Liver (tissue), 9 donors: ENCODE results near the gene BCL2L11. TPM values are rescaled to one million over a fixed set of nuclear protein-coding genes. Genes with fewer than 3 reads are reported as not detected.

ENCODE experiments used
- DNase-seq: peaks from one replicate; pipeline ENCODE4 v3.0.0-alpha.2; 2017; ENCODE audit warnings: low spot score
- H3K27ac ChIP-seq, 2 donors: one replicate each; pipeline ENCODE4 v1.7.0; 2013; ENCODE audit warnings: inconsistent platforms in 2 of 2, low read length in 2 of 2, control low read depth in 1 of 2, low read depth in 1 of 2, mild to moderate bottlenecking in 1 of 2
- H3K27me3 ChIP-seq, 4 donors: one replicate each; pipeline versions ENCODE4 v1.6.1 to v1.7.0; 2013; ENCODE audit warnings: low read length in 3 of 4, inconsistent platforms in 1 of 4, mild to moderate bottlenecking in 1 of 4, moderate library complexity in 1 of 4; ENCODE audit not compliant: control insufficient read depth in 4 of 4, insufficient read depth in 4 of 4
- H3K36me3 ChIP-seq, 4 donors: one replicate each; pipeline versions ENCODE4 v1.6.1 to v1.7.0; 2013; ENCODE audit warnings: low read length in 3 of 4, mild to moderate bottlenecking in 3 of 4, low read depth in 1 of 4, moderate library complexity in 1 of 4; ENCODE audit not compliant: control insufficient read depth in 4 of 4, insufficient read depth in 3 of 4
- H3K4me1 ChIP-seq, 4 donors: one replicate each; pipeline versions ENCODE4 v1.6.1 to v1.7.0; 2013; ENCODE audit warnings: low read length in 3 of 4, mild to moderate bottlenecking in 3 of 4, moderate library complexity in 1 of 4; ENCODE audit not compliant: control insufficient read depth in 4 of 4, insufficient read depth in 4 of 4
- H3K4me3 ChIP-seq, 3 donors: one replicate each; pipeline versions ENCODE4 v1.6.1 to v1.7.0; 2013; ENCODE audit warnings: low read length in 3 of 3, control low read depth in 1 of 3, low read depth in 1 of 3, mild to moderate bottlenecking in 1 of 3
- H3K9ac ChIP-seq, 2 donors: one replicate each; pipeline ENCODE4 v1.7.0; 2013; ENCODE audit warnings: low read length in 2 of 2, mild to moderate bottlenecking in 2 of 2, moderate library complexity in 2 of 2, control low read depth in 1 of 2, low read depth in 1 of 2
- H3K9me3 ChIP-seq, 4 donors: one replicate each; pipeline versions ENCODE4 v1.6.1 to v1.7.0; 2013; ENCODE audit warnings: low read length in 3 of 4; ENCODE audit not compliant: control insufficient read depth in 4 of 4
- EGR1 ChIP-seq, 2 donors: IDR thresholded peaks; 2 replicates each; pipeline ENCODE4 v1.6.1; 2016 to 2018; ENCODE audit warnings: antibody characterized with exemption in 2 of 2, low read depth in 2 of 2
- FOXA1 ChIP-seq: IDR thresholded peaks from 2 replicates; pipeline ENCODE4 v1.6.1; 2016; ENCODE audit warnings: antibody characterized with exemption
- FOXA2 ChIP-seq: IDR thresholded peaks from 2 replicates; pipeline ENCODE4 v1.6.1; 2016; ENCODE audit warnings: antibody characterized with exemption
- GABPA ChIP-seq, 2 donors: IDR thresholded peaks in 1 of 2; conservative IDR thresholded peaks in 1 of 2; 2 replicates each; pipeline ENCODE4 v1.6.1; 2016; ENCODE audit warnings: antibody characterized with exemption in 2 of 2, mild to moderate bottlenecking in 1 of 2, moderate library complexity in 1 of 2
- HNF4A ChIP-seq, 2 donors: conservative IDR thresholded peaks; 2 replicates each; pipeline ENCODE4 v1.6.1; 2016; ENCODE audit warnings: antibody characterized with exemption in 2 of 2, mild to moderate bottlenecking in 2 of 2
- HNF4G ChIP-seq: IDR thresholded peaks from 2 replicates; pipeline ENCODE4 v1.6.1; 2016; ENCODE audit warnings: antibody characterized with exemption
- JUND ChIP-seq, 2 donors: IDR thresholded peaks; 2 replicates each; pipeline ENCODE4 v1.6.1; 2016; ENCODE audit warnings: antibody characterized with exemption in 2 of 2
- NR2F2 ChIP-seq: IDR thresholded peaks from 2 replicates; pipeline ENCODE4 v1.6.1; 2016; ENCODE audit warnings: antibody characterized with exemption
- RAD21 ChIP-seq, 2 donors: IDR thresholded peaks; 2 replicates each; pipeline ENCODE4 v1.6.1; 2016; ENCODE audit warnings: antibody characterized with exemption in 2 of 2, mild to moderate bottlenecking in 2 of 2
- RXRA ChIP-seq, 2 donors: IDR thresholded peaks; 2 replicates each; pipeline ENCODE4 v1.6.1; 2017 to 2018; ENCODE audit warnings: antibody characterized with exemption in 2 of 2, mild to moderate bottlenecking in 1 of 2
- SP1 ChIP-seq: IDR thresholded peaks from 2 replicates; pipeline ENCODE4 v1.6.1; 2018; ENCODE audit warnings: antibody characterized with exemption, mild to moderate bottlenecking
- TAF1 ChIP-seq: conservative IDR thresholded peaks from 2 replicates; pipeline ENCODE4 v1.6.1; 2016; ENCODE audit warnings: antibody characterized with exemption, mild to moderate bottlenecking
- YY1 ChIP-seq: IDR thresholded peaks from 2 replicates; pipeline ENCODE4 v1.6.1; 2016; ENCODE audit warnings: antibody characterized with exemption, mild to moderate bottlenecking
- ZBTB33 ChIP-seq: IDR thresholded peaks from 2 replicates; pipeline ENCODE4 v1.6.1; 2016; ENCODE audit warnings: antibody characterized with exemption
- WGBS: extraction: QIAGEN DNeasy Blood & Tissue Kit; methylation state at CpG from one replicate; pipeline ENCODE4 v1.1.7; 2013; 5-methylcytosine and 5-hydroxymethylcytosine counted together
- polyA plus RNA-seq, 2 donors: library from polyadenylated mRNA; stranded (reverse) in 1 of 2; unstranded in 1 of 2; fragments of 200-250 nt in 1 of 2; fragments of >200 nt in 1 of 2; fragmentation: Nextera tagmentation in 1 of 2; extraction: Ambion mirVana in 1 of 2; gene quantifications; one replicate each; pipeline versions ENCODE4 v1.2.1 to v1.2.3, GENCODE V29; 2013 to 2015
- total RNA-seq, 2 donors: library from RNA; depleted of rRNA; stranded (reverse); fragments of >200 nt; gene quantifications; one replicate each; pipeline ENCODE4 v1.2.3, GENCODE V29; 2014
- TF ChIP-seq, protein P1 (sequence below): IDR thresholded peaks from 2 replicates; pipeline ENCODE4 v1.6.1; 2016; ENCODE audit warnings: antibody characterized with exemption
- TF ChIP-seq, protein P2 (sequence below): fragments of 150-350 bp; IDR thresholded peaks from 2 replicates; pipeline ENCODE4 v1.5.1; 2017; ENCODE audit warnings: improper control_type of control experiment, low read depth, low read length; ENCODE audit not compliant: missing input control
- TF ChIP-seq, protein P3 (sequence below): IDR thresholded peaks from 2 replicates; pipeline ENCODE4 v1.6.1; 2016; ENCODE audit warnings: antibody characterized with exemption, mild to moderate bottlenecking
- TF ChIP-seq, protein P4 (sequence below): IDR thresholded peaks from 2 replicates; pipeline ENCODE4 v1.6.1; 2016; ENCODE audit warnings: antibody characterized with exemption
- donor health status: healthy.
- donor health status: healthy.
- donor health status: healthy.
- donor health status: healthy.
- donor health status: healthy.

Gene BCL2L11
- total and polyA plus RNA-seq, 4 donors: 5.0 to 19.5 (median 12.2) TPM

GRCh38 chr2:111138839-111139238 lies 18.1 kb downstream of the BCL2L11 start:
- H3K27ac ChIP-seq: no peak overlapping the region
- peaks cover 4 to 20% (median 16%) of the 10 kb centered on the region in 4 donors for H3K4me1 ChIP-seq
- TF ChIP-seq, protein P1, sequence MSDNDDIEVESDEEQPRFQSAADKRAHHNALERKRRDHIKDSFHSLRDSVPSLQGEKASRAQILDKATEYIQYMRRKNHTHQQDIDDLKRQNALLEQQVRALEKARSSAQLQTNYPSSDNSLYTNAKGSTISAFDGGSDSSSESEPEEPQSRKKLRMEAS: no peak
- TF ChIP-seq JUND (IDR thresholded peaks at IDR 0.05) (no peak), YY1 (no peak), NR2F2 (no peak), HNF4G (no peak), HNF4A (conservative IDR thresholded peaks at IDR 0.05) (no peak), TAF1 (no peak), FOXA1 (no peak), EGR1 (IDR thresholded peaks at IDR 0.05; ENCODE audit: low read depth in 2 of 2) (no peak), FOXA2 (no peak)
- TF ChIP-seq, protein P2, sequence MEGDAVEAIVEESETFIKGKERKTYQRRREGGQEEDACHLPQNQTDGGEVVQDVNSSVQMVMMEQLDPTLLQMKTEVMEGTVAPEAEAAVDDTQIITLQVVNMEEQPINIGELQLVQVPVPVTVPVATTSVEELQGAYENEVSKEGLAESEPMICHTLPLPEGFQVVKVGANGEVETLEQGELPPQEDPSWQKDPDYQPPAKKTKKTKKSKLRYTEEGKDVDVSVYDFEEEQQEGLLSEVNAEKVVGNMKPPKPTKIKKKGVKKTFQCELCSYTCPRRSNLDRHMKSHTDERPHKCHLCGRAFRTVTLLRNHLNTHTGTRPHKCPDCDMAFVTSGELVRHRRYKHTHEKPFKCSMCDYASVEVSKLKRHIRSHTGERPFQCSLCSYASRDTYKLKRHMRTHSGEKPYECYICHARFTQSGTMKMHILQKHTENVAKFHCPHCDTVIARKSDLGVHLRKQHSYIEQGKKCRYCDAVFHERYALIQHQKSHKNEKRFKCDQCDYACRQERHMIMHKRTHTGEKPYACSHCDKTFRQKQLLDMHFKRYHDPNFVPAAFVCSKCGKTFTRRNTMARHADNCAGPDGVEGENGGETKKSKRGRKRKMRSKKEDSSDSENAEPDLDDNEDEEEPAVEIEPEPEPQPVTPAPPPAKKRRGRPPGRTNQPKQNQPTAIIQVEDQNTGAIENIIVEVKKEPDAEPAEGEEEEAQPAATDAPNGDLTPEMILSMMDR: no peak
- peaks cover 0 to 27% (median 17%) of the 10 kb centered on the region in 4 donors for H3K36me3 ChIP-seq
- WGBS: 96% methylated on average over 5 of the region's 5 CpGs
- no peak overlapping the region for H3K4me3 ChIP-seq
- H3K9me3 ChIP-seq: no peaks in the 10 kb centered on the region
- no peak overlapping the region for H3K9ac ChIP-seq
- H3K27me3 ChIP-seq: no peaks in the 10 kb centered on the region
- no peak for DNase-seq

DNA sequence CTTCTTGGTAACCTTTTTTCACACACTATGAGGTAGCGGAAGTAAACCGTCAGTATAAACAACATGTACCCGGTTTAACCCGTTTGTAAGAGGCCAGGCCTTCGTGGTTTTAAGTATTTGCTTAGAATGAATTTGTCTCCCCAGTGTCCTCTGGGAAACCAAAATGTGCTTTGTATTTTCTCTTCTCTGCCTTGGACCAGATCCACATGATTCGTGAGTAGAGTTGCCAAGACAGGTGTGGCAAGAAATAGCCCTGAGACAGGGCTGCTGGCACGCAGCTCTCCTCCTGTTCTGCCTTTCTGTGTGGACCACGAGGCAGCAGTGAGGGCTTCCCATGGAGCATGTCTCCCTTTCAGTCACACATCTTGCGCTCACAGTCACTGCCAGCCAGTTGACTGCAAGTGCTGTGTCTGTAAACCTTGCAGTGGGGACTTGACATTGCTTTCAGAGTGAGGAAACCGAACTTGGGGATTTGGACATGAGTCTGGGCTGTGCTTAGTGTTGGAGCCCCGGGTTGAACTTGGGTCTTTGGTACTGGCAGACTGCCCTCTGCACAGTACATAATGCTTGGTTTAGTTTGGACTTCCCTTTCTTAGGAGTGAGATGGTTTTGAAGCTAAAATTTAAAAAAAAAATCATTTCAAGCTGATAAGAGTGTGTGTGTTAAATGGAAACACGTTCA lies 19.1 kb downstream of the BCL2L11 start:
- Histone ChIP-seq H3K9me3 (no peaks in the 10 kb centered on the region), H3K27ac (peak overlapping the region in 1 of 2 donors; percentile 20), H3K4me3 (no peak overlapping the region), H3K36me3 (peaks cover 0 to 34% (median 22%) of the 10 kb centered on the region in 4 donors), H3K27me3 (no peaks in the 10 kb centered on the region), H3K9ac (no peak overlapping the region), H3K4me1 (peaks cover 4 to 20% (median 16%) of the 10 kb centered on the region in 4 donors)
- WGBS: 39% methylated on average over 12 of the region's 12 CpGs
- peak; percentile 36 to 55 for TF ChIP-seq HNF4A (conservative IDR thresholded peaks at IDR 0.05)
- TF ChIP-seq RXRA (IDR thresholded peaks at IDR 0.05): peak; percentile 36 to 51
- TF ChIP-seq, protein P3, sequence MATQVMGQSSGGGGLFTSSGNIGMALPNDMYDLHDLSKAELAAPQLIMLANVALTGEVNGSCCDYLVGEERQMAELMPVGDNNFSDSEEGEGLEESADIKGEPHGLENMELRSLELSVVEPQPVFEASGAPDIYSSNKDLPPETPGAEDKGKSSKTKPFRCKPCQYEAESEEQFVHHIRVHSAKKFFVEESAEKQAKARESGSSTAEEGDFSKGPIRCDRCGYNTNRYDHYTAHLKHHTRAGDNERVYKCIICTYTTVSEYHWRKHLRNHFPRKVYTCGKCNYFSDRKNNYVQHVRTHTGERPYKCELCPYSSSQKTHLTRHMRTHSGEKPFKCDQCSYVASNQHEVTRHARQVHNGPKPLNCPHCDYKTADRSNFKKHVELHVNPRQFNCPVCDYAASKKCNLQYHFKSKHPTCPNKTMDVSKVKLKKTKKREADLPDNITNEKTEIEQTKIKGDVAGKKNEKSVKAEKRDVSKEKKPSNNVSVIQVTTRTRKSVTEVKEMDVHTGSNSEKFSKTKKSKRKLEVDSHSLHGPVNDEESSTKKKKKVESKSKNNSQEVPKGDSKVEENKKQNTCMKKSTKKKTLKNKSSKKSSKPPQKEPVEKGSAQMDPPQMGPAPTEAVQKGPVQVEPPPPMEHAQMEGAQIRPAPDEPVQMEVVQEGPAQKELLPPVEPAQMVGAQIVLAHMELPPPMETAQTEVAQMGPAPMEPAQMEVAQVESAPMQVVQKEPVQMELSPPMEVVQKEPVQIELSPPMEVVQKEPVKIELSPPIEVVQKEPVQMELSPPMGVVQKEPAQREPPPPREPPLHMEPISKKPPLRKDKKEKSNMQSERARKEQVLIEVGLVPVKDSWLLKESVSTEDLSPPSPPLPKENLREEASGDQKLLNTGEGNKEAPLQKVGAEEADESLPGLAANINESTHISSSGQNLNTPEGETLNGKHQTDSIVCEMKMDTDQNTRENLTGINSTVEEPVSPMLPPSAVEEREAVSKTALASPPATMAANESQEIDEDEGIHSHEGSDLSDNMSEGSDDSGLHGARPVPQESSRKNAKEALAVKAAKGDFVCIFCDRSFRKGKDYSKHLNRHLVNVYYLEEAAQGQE: no peak
- TF ChIP-seq, protein P4, sequence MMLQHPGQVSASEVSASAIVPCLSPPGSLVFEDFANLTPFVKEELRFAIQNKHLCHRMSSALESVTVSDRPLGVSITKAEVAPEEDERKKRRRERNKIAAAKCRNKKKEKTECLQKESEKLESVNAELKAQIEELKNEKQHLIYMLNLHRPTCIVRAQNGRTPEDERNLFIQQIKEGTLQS: no peak
- TF ChIP-seq YY1: no peak
- TF ChIP-seq GABPA (IDR thresholded peaks at IDR 0.05 in 1 of 2, conservative IDR thresholded peaks at IDR 0.05 in 1 of 2): no peak
- TF ChIP-seq NR2F2: no peak
- TF ChIP-seq RAD21 (IDR thresholded peaks at IDR 0.05): no peak
- TF ChIP-seq EGR1 (IDR thresholded peaks at IDR 0.05; ENCODE audit: low read depth in 2 of 2): no peak
- TF ChIP-seq, protein P1: no peak
- TF ChIP-seq FOXA1: no peak
- no peak for TF ChIP-seq FOXA2
- TF ChIP-seq, protein P2: no peak
- TF ChIP-seq SP1: peak; percentile 20
- no peak for TF ChIP-seq ZBTB33
- TF ChIP-seq HNF4G: peak; percentile 12
- no peak for TF ChIP-seq JUND (IDR thresholded peaks at IDR 0.05)
- no peak for TF ChIP-seq TAF1
- no peak for DNase-seq
